Lung (tissue), 12 donors: ENCODE results near the gene PLAU. TPM values are rescaled to one million over a fixed set of nuclear protein-coding genes. Genes with fewer than 3 reads are reported as not detected.
A peak's percentile ranks its signal among the peaks of the same experiment; 100 is the strongest.

ENCODE experiments used
- ATAC-seq: fragments of 200-7000 bp; cut with Tn5 transposase; one replicate; pipeline ENCODE4 v1.9.1; 2020; ENCODE audit warnings: moderate number of reproducible peaks; ENCODE audit not compliant: insufficient read depth, low FRiP score
- DNase-seq, 3 donors: peaks; one replicate each; pipeline ENCODE4 v3.0.0-alpha.2; 2013 to 2017
- H3K27ac ChIP-seq, 2 donors: one replicate each; pipeline ENCODE4 v1.5.1; 2013; ENCODE audit warnings: mild to moderate bottlenecking in 2 of 2, moderate library complexity in 2 of 2, control low read depth in 1 of 2, inconsistent platforms in 1 of 2, low read depth in 1 of 2, low read length in 1 of 2
- H3K27me3 ChIP-seq, 3 donors: one replicate each; pipeline ENCODE4 v1.5.1; 2013; ENCODE audit warnings: low read length in 2 of 3; ENCODE audit not compliant: control insufficient read depth in 3 of 3, insufficient read depth in 3 of 3
- H3K36me3 ChIP-seq, 4 donors: one replicate each; pipeline ENCODE4 v1.5.1; 2013; ENCODE audit warnings: low read length in 4 of 4, mild to moderate bottlenecking in 1 of 4, moderate library complexity in 1 of 4; ENCODE audit not compliant: control insufficient read depth in 4 of 4, insufficient read depth in 4 of 4
- H3K4me1 ChIP-seq, 5 donors: one replicate each; pipeline ENCODE4 v1.5.1; 2013; ENCODE audit warnings: low read length in 5 of 5, mild to moderate bottlenecking in 2 of 5, moderate library complexity in 1 of 5; ENCODE audit not compliant: control insufficient read depth in 5 of 5, insufficient read depth in 5 of 5
- H3K4me3 ChIP-seq: one replicate; pipeline ENCODE4 v1.5.1; 2013; ENCODE audit warnings: mild to moderate bottlenecking, control low read depth, moderate library complexity
- H3K9ac ChIP-seq, 2 donors: one replicate each; pipeline ENCODE4 v1.5.1; 2013; ENCODE audit warnings: low read length in 2 of 2, control low read depth in 1 of 2; ENCODE audit not compliant: insufficient read depth in 1 of 2
- H3K9me3 ChIP-seq, 4 donors: one replicate each; pipeline ENCODE4 v1.5.1; 2013; ENCODE audit warnings: low read length in 3 of 4, mild to moderate bottlenecking in 1 of 4, moderate library complexity in 1 of 4; ENCODE audit not compliant: control insufficient read depth in 4 of 4, insufficient read depth in 3 of 4
- CTCF ChIP-seq: IDR thresholded peaks from 2 replicates; pipeline ENCODE4 v1.5.1; 2012; ENCODE audit warnings: mild to moderate bottlenecking; ENCODE audit errors: control extremely low read depth, extremely low read depth
- WGBS, 2 donors: extraction: QIAGEN DNeasy Blood & Tissue Kit; methylation state at CpG; one replicate each; pipeline ENCODE4 v1.1.7; 2013; 5-methylcytosine and 5-hydroxymethylcytosine counted together
- polyA plus RNA-seq, 2 donors: library from polyadenylated mRNA; stranded (reverse); fragments of 200-250 nt; gene quantifications; one replicate each; pipeline ENCODE4 v1.2.1, GENCODE V29; 2013
- total RNA-seq, 2 donors: library from RNA; depleted of rRNA in 1 of 2; stranded (reverse); fragments of >200 nt in 1 of 2; gene quantifications; one replicate each; pipeline ENCODE4 v1.2.1, GENCODE V29; 2014 to 2021
- donor health status: control.
- donor health status: control.
- donor health status: Bipolar disorder and iron deficiency.
- donor health status: healthy.
- donor health status: DM: yes; HTN: yes; CAD: no.

The PLAU gene
- total and polyA plus RNA-seq, 4 donors, result 11.6 to 36.7 (median 18.3) TPM

GRCh38 chr10:73866621-73867020, 44.3 kb upstream of the PLAU start:
- TF ChIP-seq CTCF, result no peak
- ATAC-seq, result no peak
- Histone ChIP-seq H3K27ac (peak overlapping the region in 1 of 2 donors; percentile 87), H3K36me3 (peaks cover 0 to 23% (median 5%) of the 10 kb centered on the region in 4 donors), H3K4me3 (no peak overlapping the region), H3K27me3 (no peaks in the 10 kb centered on the region), H3K9ac (no peak overlapping the region), H3K4me1 (peaks cover 0 to 30% (median 5%) of the 10 kb centered on the region in 5 donors), H3K9me3 (peaks cover 0 to 2% (median 0%) of the 10 kb centered on the region in 4 donors)
- DNase-seq, result no peak
- WGBS, 2 donors, result 63 to 82% methylated on average over 7 of the region's 7 CpGs

DNA sequence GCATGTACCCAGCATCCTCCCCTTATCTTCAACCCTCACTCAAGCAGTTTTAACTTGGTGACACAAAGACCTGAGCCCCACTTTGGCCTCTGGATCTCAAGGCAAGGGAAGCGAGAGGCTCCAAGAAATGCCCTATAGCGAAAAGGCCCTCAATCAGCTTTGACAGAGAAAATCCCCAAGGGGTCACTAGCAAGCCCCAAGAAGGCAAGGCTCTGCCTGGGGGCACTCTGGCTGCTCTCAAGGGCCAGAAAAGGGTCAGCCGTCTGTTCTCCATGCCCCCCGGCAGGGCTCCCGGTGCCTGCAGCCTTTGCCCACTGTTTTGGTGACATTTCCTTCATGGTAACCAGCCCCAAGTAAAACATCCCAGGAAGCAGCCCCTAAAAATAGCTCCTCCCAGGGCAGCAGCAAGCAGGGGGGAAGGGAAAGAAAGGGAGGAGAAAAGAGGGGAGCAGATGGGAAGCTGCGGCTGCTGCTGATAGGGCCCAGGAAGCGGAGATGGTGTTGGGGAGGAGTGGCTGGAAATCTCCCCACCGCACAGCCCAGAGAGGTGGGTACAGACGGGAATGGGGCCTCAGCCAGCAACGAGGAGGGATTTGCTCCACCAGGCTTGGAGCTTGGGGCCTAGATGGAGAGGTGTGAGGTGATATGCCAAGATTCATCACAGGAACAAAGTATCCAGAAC, 43.7 kb upstream of the PLAU start:
- H3K27me3 ChIP-seq, result no peaks in the 10 kb centered on the region
- peaks cover 0 to 23% (median 5%) of the 10 kb centered on the region in 4 donors for H3K36me3 ChIP-seq
- WGBS, 2 donors, result 50 to 61% methylated on average over 10 of the region's 10 CpGs
- H3K4me1 ChIP-seq, result peaks cover 0 to 31% (median 5%) of the 10 kb centered on the region in 5 donors
- DNase-seq (peak; percentile 15 to 42 (median 20)), ATAC-seq (no peak)
- peak overlapping the region in 1 of 2 donors; percentile 3 for H3K9ac ChIP-seq
- no peak for TF ChIP-seq CTCF
- H3K9me3 ChIP-seq, result peaks cover 0 to 2% (median 0%) of the 10 kb centered on the region in 4 donors
- peak overlapping the region in 1 of 2 donors; percentile 87 for H3K27ac ChIP-seq
- H3K4me3 ChIP-seq, result no peak overlapping the region

DNA sequence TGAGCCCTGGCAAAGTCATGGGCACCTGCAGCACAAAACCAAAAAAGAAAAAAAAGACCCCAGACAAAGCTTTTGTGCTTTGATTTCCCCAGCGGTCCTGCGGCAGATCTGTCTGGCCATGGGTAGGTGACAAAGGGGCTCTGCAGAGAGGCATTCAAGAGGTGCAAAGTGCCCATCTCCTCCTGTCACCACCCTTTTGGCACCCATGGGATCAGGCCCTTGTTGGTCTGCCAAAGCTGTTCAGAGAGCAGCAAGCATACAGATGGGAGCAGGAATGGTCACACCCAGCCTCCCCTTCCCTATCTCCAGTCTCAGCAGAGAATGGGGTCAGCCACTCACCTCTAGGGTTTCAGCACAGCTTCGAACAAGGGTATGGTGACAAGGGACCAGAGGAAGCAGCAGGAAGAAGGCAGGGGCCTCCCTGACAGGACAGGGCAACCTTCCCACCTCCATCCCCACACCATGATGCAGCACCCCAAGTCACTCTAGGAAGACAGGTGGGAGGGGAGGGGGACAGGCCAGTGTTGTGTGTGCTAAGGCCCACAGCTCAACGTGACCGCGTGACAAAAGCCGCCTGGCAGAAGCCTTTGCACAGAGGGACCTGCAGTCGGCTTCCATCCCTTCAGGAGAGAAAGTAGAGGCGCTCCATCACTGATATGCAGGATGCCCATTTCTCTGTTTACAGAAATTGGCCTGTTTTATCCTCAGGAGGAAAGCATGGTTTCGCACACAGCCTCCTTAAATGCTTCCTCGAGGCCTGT, 42.9 kb upstream of the PLAU start:
- H3K36me3 ChIP-seq, result peaks cover 0 to 23% (median 5%) of the 10 kb centered on the region in 4 donors
- no peak overlapping the region for H3K4me3 ChIP-seq
- TF ChIP-seq CTCF, result no peak
- H3K9ac ChIP-seq, result no peak overlapping the region
- peak overlapping the region in 1 of 2 donors; percentile 32 for H3K27ac ChIP-seq
- no peaks in the 10 kb centered on the region for H3K27me3 ChIP-seq
- H3K9me3 ChIP-seq, result peaks cover 0 to 2% (median 0%) of the 10 kb centered on the region in 4 donors
- H3K4me1 ChIP-seq, result peaks cover 0 to 33% (median 5%) of the 10 kb centered on the region in 5 donors
- ATAC-seq (no peak), DNase-seq (no peak)
- 78 to 85% methylated on average over 11 of the region's 11 CpGs for WGBS, 2 donors
